ENCODE results near the gene HDAC4. TPM values are rescaled to one million over a fixed set of nuclear protein-coding genes. Genes with fewer than 3 reads are reported as not detected.

The HDAC4 gene
- total RNA-seq, 2 donors from 2014 or later, result 9.3 to 139 TPM

DNA sequence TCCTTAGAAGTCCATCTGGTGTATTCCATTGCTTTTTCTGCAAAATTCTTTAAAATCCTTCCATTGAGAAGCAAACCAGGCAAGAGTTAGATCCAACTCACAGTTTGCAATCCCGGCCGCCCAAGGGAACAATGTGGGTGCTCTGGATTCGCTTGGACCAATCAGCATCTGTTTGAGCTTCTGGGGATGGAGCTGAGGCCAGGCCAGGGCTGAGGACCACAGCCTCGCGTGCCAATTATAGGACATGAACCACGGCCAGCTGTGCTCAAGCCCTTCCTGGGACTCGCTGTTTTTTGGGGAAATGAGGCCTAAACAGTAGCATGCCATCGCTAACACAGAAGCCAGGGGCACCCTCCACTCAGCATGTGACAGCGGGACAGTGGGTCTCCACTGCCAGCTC is 270.8 kb downstream of the HDAC4 start:
- intact Hi-C loops (cut with DNase I), result no loop called here
- no peak overlapping the region for H3K4me3 ChIP-seq
- peaks cover 0 to 22% of the 10 kb centered on the region in 2 donors for H3K36me3 ChIP-seq (replicated peaks in 1 of 2; ENCODE audit: insufficient read depth in 1 of 2, low read depth in 2 of 2)
- no peak overlapping the region for H3K27ac ChIP-seq
- TF ChIP-seq POLR2A (IDR thresholded peaks at IDR 0.05), result no peak
- WGBS, 2 donors, result 95 to 100% methylated on average over 5 to 9 of the region's 9 CpGs
- no peaks in the 10 kb centered on the region for H3K4me1 ChIP-seq
- ATAC-seq (no peak), DNase-seq (no peak)
- no peaks in the 10 kb centered on the region for H3K27me3 ChIP-seq
- H3K9me3 ChIP-seq, result no peaks in the 10 kb centered on the region

GRCh38 chr2:239129147-239129920 is 271.5 kb downstream of the HDAC4 start:
- intact Hi-C loops (cut with DNase I), result no loop called here
- H3K36me3 ChIP-seq (replicated peaks in 1 of 2; ENCODE audit: insufficient read depth in 1 of 2, low read depth in 2 of 2), result peaks cover 0 to 26% of the 10 kb centered on the region in 2 donors
- TF ChIP-seq POLR2A (IDR thresholded peaks at IDR 0.05), result no peak
- H3K4me3 ChIP-seq, result no peak overlapping the region
- ATAC-seq (no peak), DNase-seq (no peak)
- no peaks in the 10 kb centered on the region for H3K9me3 ChIP-seq
- H3K27me3 ChIP-seq, result no peaks in the 10 kb centered on the region
- 86 to 91% methylated on average over 5 to 8 of the region's 8 CpGs for WGBS, 2 donors
- no peaks in the 10 kb centered on the region for H3K4me1 ChIP-seq
- no peak overlapping the region for H3K27ac ChIP-seq

DNA sequence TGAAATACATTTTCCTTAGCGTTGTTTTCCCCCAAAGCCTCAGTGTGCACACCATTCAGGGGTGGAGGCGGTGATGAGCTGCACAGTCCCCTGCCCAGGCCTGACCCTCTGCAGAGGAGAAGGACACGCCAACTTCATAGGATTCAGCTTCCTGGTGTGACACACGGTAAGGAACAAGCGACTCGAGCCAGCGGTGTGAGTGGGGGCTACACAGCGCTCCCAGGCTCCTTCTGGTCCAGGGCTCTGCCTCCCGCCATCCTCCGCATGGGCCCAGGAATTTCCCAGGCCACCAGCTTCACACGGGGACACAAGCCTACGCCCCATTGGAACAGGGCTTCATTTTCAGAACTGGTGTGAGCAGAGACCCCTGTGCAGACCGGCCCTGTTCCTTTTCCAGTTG is 272.1 kb downstream of the HDAC4 start:
- ATAC-seq (no peak), DNase-seq (no peak)
- Histone ChIP-seq H3K27me3 (no peaks in the 10 kb centered on the region), H3K9me3 (no peaks in the 10 kb centered on the region), H3K4me1 (no peaks in the 10 kb centered on the region), H3K4me3 (no peak overlapping the region), H3K36me3 (replicated peaks in 1 of 2; ENCODE audit: insufficient read depth in 1 of 2, low read depth in 2 of 2) (peaks cover 0 to 28% of the 10 kb centered on the region in 2 donors), H3K27ac (no peak overlapping the region)
- intact Hi-C loops (cut with DNase I), result no loop called here
- TF ChIP-seq, protein P1, sequence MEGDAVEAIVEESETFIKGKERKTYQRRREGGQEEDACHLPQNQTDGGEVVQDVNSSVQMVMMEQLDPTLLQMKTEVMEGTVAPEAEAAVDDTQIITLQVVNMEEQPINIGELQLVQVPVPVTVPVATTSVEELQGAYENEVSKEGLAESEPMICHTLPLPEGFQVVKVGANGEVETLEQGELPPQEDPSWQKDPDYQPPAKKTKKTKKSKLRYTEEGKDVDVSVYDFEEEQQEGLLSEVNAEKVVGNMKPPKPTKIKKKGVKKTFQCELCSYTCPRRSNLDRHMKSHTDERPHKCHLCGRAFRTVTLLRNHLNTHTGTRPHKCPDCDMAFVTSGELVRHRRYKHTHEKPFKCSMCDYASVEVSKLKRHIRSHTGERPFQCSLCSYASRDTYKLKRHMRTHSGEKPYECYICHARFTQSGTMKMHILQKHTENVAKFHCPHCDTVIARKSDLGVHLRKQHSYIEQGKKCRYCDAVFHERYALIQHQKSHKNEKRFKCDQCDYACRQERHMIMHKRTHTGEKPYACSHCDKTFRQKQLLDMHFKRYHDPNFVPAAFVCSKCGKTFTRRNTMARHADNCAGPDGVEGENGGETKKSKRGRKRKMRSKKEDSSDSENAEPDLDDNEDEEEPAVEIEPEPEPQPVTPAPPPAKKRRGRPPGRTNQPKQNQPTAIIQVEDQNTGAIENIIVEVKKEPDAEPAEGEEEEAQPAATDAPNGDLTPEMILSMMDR (IDR thresholded peaks at IDR 0.05), result no peak
- TF ChIP-seq POLR2A (IDR thresholded peaks at IDR 0.05), result no peak
- WGBS, 2 donors, result 86 to 96% methylated on average over 12 to 13 of the region's 13 CpGs

DNA sequence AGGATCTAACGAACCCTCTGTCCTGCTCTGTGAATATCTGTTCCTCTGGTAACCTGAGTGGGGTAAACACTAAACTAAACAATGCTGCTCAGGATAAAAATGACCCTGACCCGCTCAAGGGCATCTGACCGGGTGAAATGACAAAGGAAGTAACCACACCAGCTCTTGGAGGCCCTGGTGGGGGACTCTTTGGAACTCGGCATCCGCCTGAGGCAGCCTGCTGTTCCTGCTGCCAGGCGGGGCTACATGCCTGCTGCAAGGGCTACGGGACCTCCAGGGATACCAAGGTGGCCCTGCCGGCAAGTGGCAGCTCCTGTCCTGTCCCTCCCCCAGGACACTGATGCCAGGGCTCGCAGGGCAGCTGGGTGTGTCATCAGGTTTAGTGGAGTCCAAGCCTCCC is 273.3 kb downstream of the HDAC4 start:
- TF ChIP-seq, protein P1 (IDR thresholded peaks at IDR 0.05), result no peak
- TF ChIP-seq POLR2A (IDR thresholded peaks at IDR 0.05), result no peak
- DNase-seq (no peak), ATAC-seq (no peak)
- H3K27me3 ChIP-seq, result no peaks in the 10 kb centered on the region
- WGBS, 2 donors, result 76 to 87% methylated on average over 2 to 9 of the region's 9 CpGs
- H3K4me3 ChIP-seq, result no peak overlapping the region
- H3K27ac ChIP-seq, result no peak overlapping the region
- intact Hi-C loops (cut with DNase I), result no loop called here
- H3K36me3 ChIP-seq (replicated peaks in 1 of 2; ENCODE audit: insufficient read depth in 1 of 2, low read depth in 2 of 2), result peaks cover 0 to 22% of the 10 kb centered on the region in 2 donors
- H3K9me3 ChIP-seq, result no peaks in the 10 kb centered on the region
- H3K4me1 ChIP-seq, result no peaks in the 10 kb centered on the region

DNA sequence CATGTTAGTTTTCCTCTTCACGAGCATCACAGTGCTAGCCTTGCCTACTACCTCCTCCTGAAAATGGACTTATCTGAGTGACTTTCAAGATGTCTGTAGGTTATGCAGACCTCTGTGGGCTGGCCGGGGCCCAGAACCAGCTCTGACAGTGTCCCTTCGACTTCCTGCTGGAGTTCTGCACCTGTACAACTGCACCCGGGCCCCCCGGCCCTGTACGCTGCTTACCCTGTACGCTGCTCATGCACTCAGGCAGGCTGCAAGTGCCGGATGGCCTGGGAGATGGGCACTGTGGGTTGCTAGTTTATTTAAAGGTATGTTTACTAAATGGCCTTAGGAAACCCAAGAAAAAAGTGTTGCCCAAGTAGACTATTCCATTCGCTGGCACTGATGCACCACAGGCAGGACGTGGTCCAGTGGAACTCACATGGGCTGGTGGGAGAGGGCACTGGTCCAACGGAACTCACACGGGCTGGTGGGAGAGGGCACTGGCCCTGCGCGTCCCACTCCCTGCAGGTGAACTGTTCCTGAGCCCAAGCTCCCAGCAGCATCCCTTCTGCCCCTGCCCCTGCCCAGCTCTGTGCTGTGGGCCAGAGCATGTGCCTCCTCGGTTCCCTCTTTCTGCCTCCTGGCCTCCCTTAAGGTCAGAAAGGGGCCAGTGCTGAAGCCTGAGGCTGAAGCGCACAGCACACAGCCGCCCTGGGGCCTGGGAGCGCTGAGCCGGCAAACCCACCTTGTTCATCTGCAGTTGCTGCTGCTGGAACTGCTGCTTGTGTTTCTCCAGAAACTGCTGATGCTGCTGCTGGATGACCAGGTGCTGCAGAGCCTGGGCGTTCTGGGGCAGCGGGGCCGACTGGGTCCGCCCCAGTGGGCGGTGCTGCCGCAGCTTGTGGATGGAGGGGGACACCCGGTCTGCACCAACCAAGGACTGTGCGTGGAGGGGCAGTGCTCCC is 274.8 kb downstream of the HDAC4 start:
- Histone ChIP-seq H3K27ac (no peak overlapping the region), H3K27me3 (no peaks in the 10 kb centered on the region), H3K4me3 (no peak overlapping the region), H3K4me1 (no peaks in the 10 kb centered on the region), H3K36me3 (replicated peaks in 1 of 2; ENCODE audit: insufficient read depth in 1 of 2, low read depth in 2 of 2) (peaks cover 0 to 22% of the 10 kb centered on the region in 2 donors), H3K9me3 (no peaks in the 10 kb centered on the region)
- DNase-seq, result no peak
- intact Hi-C loops (cut with DNase I), result no loop called here
- TF ChIP-seq, protein P1 (IDR thresholded peaks at IDR 0.05), result no peak
- no peak for ATAC-seq
- 90 to 95% methylated on average over 17 to 23 of the region's 27 CpGs for WGBS, 2 donors
